Stimulated activated naive CD4-positive, alpha-beta T cell (primary cell): ENCODE results near the gene GRAMD1A.

Experiments
- DNase-seq, 6 experiments: peaks; one replicate each; lab custom pipeline; 2025; lab: John Stamatoyannopoulos, UW

GRAMD1A gene

GRCh38 chr19:35075202-35076025, 75.3 kb downstream of the GRAMD1A start:
- no peak for DNase-seq

- DNase-seq: no peak
These were observed 75.9 kb downstream of the GRAMD1A start for GRCh38 chr19:35076026-35076370.
